HG02642 (cell line): ENCODE measurements around the gene LDLRAD4.
"Not testable (repeated sequence)": the region's sequence is repeated elsewhere in the genome, so short reads cannot be mapped to it uniquely, and the experiment has no call there.

Source experiments
- ATAC-seq: cut with Tn5 transposase; IDR thresholded peaks from one replicate; pipeline ENCODE4 v1.9.1; 2021; ENCODE audit warnings: mild to moderate bottlenecking; ENCODE audit not compliant: unreplicated experiment, poor library complexity

The LDLRAD4 gene

DNA sequence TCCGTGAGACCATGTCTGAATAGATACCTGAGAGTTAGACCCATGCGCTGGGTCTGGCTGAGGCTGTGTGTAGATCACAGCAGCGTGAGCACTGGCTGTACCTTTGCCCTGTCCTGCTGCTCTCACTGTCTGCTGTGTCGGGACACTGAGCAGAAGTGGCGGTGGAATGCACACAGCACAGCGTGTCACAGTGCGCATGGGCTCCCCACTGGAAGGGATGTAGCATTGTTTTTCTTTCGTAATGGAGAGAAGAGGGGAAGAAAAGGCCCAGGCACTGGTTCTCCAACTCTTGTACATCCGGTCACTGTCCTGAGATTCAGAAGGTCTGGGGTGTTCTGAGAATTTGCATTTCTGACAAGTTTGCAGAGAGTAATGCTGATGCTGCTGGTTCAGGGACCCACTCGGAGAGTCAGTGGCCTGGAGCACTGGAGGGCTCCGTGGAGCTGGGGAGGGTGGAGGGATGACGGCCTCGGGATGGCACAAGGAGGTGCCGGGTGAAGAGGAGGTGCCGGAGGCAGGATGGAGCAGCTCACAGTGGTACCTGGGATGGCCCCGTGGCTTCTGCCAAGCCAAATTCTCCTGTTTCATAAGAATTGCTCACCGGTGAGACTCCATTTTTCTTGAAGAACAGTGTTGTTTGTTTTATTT lies 252.8 kb downstream of the LDLRAD4 start:
- no peak for ATAC-seq

DNA sequence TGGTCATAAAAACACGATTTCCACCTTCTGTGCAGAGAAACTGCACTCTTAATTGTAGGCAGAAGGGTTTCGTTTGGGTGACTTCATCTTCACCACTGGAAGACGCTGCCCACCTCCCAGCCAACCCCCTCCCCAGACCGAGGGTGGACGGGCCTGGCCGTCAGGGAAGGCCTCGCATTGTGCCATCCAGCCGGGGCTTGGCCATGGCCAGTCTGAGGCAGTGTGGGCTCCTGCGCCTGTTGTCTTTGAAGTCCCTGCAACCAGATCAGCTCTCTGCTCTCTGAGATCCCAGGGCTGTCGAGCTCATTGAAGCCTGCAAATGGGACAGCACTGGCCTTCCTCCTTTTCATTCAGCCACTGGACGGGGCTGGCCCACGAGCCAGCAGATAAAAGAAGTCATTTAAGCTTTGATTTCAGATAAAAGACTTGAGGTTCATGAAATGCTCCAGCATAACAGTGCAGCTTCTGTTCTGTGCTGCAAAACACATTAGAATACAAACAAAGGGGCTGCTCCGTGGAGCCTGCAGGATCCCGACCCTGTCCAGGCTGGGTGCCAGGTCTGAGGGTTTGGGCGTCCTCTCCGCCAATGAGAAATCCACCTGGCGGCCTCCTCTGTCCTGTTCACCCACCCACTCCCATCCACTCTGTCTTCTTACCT lies 253.5 kb downstream of the LDLRAD4 start:
- no peak for ATAC-seq

GRCh38 chr18:13473751-13474150 lies 255.2 kb downstream of the LDLRAD4 start:
- no peak for ATAC-seq

DNA sequence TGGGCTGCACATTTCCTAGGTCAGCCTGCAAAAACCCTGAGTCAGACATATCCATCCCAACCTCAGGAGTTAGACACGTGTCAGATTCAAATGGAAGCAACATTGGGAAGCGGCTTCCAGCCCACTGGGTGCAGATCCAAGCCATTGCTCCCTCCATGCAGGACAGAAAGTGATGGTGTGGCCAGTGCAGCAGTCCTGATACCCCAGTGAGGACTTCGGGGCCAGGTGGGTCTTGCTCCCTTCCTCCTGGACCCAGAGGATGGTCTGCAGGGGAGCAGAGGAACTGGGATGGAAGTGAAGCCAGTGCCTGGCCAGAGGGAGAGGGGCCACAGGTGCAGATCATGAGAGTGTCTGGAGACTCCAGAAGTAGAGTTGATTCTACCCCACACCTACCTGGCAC lies 255.8 kb downstream of the LDLRAD4 start:
- ATAC-seq: no peak

GRCh38 chr18:13474907-13475545 lies 256.5 kb downstream of the LDLRAD4 start:
- no peak for ATAC-seq

DNA sequence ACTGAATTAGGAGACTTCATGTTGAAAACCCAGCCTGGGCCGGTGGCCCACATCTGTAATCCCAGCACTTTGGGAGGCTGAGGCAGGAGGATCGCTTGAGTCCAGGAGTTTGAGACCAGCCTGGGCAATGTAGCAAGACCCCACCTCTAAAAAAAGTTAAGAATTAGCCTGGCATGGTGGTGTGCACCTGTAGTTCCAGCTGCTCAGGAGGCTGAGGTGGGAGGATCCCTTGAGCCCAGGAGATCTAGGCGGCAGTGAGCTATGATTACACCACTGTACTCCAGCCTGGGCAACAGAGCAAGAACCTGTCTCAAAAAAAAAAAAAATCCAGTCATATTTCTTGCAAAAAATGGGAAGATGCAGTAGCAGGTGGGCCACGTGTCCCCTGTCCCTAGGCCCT lies 257.8 kb downstream of the LDLRAD4 start:
- ATAC-seq: not testable (repeated sequence)

DNA sequence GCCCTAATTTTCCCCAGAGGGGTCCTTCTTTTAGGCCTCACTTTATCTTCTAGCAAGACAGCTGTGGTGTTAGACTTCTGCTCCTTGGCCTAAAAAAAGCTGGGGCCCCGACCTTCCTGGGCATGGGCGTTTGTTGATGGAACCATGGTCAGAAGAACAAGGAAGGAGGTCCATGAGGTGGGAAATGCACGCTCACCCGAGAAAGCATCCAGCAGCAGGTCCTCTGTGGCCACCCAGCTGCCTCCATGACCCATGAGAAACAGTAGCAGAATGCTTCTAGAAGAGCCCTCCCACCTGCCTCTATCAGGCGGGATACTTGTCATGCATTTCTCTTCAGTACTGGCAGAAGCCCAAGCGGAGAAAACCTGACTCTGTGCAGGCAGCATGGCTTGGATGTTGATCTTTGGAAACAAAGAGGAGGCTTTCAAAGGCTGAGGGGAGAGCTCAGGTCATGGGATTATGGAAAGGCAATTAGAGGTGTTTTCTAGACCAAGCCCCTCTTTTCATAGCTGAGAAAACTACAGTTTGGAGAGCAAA lies 258.7 kb downstream of the LDLRAD4 start:
- no peak for ATAC-seq

- ATAC-seq: no peak
Measured at GRCh38 chr18:13480571-13481255, 262.2 kb downstream of the LDLRAD4 start.

DNA sequence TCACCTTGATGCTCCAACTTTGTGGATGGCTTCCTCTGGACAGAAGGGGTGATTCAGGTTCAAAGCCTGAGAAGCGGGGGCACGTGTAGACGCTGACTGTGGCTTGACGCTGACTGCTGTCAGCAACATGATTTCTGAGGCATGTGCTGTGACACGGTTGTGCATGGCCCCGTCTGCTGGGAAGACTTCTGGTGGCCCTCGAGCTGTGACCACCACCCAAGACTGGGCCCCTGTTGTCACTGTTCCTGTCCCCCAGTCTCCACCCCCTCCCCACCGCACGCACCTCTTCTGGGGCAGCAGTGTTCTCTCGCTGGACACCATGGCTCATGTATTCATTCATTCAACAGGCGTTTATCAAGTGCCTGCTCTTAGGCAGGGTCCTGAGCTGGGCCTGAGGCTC lies 262.8 kb downstream of the LDLRAD4 start:
- no peak for ATAC-seq

DNA sequence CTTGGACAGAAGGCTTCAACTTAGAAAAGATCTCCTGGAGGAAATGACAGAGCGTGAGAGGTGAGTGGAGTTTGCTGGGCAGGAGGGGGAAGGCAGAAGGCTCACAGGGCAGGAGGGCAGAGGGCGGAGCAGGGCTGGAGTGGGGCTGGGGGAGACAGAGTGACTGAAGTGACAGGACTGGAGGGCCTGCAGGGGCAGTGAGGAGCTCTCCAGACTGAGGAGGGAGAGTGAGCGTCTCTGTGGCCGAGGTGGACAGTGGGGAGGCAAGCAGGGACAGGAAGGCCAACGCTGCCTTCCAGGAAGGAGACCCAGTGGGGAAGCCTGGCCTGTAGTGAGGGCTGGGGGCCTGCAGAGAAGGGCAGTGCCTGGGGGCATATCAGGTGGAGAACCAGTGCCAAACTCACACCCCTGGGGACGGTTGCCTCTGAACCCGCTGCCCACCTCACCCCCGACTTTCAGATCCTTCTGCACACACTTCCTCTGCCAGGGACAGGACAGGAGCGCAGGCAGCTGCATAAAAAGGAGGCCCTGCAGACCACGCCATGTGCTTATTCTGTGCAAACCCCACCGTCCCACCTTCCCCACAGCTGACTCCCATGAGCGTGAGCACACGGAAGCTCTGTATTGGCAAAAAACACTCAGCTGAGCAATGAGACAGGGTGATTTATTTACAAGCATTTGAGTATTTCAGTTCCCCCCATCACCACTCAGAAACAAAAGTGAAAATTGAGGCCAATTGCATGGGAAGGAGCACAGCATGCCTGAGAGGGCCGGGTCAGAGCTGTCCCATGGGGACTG lies 263.5 kb downstream of the LDLRAD4 start:
- ATAC-seq: peak; percentile 95

DNA sequence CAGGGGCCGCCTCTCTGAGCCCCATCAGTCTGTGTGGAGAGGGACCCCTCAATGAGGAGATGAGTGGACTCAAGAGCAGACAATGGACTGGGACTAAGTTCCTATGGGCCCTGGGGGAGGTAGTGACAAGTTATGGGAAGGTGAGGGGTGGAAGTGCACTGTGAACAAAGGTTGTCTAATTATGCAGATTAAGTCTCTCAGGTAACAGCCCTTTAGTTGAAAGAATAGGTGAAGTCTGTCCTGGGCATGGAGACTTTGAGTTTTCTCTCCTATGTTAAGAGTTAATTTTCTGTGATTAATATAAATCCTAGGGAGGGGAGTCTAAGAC lies 264.0 kb downstream of the LDLRAD4 start:
- ATAC-seq: no peak

- ATAC-seq: no peak
Measured at GRCh38 chr18:13483316-13484270, 265.0 kb downstream of the LDLRAD4 start.

DNA sequence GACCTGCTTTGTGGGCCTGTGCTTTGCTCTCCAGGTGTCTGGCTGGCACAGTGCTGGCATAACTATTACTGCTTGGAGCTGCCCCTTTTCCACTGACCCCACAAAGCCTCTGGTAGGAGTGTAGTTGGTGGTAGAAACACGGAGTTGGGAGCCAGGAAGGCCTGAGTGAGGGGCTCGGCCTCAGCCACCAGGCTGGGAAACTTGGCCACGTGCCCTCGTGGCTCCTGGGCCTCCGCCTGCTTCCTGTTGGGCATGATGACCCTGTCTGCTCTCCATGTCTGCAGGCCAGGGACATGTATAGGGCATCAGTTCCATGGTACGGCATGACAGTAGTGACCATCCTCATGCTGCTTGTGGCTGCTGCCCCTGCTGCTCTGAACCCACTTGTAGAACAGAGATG lies 266.6 kb downstream of the LDLRAD4 start:
- ATAC-seq: no peak

GRCh38 chr18:13485604-13486003 lies 267.0 kb downstream of the LDLRAD4 start:
- no peak for ATAC-seq

DNA sequence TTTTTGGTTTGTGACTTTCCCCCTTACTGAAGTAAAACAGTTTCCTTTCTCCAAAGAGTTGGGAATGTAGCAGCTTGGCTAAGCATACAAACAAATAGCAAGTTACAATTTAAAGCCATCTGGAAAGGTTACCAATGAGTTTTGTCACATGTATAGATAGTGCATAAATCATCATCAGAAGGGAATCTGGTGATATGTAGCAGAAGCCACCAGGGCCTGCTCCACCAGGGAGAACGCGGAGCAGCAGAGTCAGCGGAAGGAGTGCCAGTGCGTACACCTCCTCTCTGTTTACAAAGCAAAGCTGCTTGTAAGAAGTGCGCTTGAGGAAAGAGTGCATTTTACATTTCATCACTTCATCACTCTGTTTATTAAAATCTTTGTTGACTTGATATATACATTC lies 267.7 kb downstream of the LDLRAD4 start:
- ATAC-seq: no peak

DNA sequence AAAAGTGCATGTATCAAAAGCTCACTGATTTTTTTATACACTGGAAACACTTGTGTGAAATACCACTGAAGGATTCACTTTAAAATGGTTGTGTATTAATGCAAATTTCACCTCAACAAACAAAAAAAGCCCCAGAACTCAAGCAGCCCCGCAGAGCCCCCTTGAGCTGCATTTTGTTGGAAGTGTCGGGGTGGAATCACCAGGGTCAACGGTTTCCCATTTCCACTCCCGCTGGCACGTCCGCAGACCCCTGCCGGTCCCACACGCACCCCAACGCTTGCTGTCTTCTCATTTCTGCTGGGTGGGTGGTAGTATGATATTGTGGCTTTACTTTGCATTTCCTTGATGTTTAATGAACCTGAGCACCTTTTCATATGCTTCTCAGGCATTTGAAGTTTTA lies 268.1 kb downstream of the LDLRAD4 start:
- no peak for ATAC-seq

DNA sequence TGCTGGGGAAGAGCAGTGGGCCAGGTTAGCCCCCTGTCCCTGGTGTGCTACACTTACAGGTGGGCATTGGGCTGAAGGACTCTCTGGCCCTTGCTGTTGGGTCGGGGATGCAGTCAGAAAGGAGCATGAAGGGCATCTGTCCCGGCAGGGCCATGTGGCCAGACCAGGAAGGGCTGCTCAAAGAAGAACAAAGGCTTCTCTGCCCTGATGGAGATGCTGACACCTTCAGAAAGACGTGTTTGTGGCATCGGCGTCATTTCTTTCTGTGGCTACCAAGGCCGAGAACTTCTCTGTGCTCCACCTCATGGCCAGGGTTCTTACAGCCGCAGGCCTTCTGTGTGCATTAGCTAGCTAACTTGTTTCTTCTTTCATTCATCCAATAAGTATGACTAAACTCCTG lies 268.7 kb downstream of the LDLRAD4 start:
- no peak for ATAC-seq

GRCh38 chr18:13488281-13488929 lies 269.8 kb downstream of the LDLRAD4 start:
- no peak for ATAC-seq

- not testable (repeated sequence) for ATAC-seq
Measured at GRCh38 chr18:13489303-13489702, 270.7 kb downstream of the LDLRAD4 start.
